Panc1 (cell line): ENCODE results near the gene CCDC197. TPM values are rescaled to one million over a fixed set of nuclear protein-coding genes. Genes with fewer than 3 reads are reported as not detected.

Source experiments
- ATAC-seq: fragments of 200-7000 bp; cut with Tn5 transposase; 2 replicates; pipeline ENCODE4 v1.9.1; 2020; ENCODE audit warnings: mild to moderate bottlenecking, moderate library complexity
- BruUV-seq: library from RNA; stranded (reverse); fragments of 400-500 nt; replicated peaks from 2 replicates; lab custom pipeline; 2021; lab: Mats Ljungman, UMichigan
- CTCF ChIA-PET: fragments of 300-600 bp; sonication (Branson Sonifier 250); formaldehyde crosslinking; loops from one replicate; lab custom pipeline; 2022; ENCODE audit warnings: antibody characterized with exemption; lab: Charles Lee
- POLR2A ChIA-PET: fragments of 300-600 bp; sonication (Branson Sonifier 250); formaldehyde crosslinking; loops from one replicate; lab custom pipeline; 2022; ENCODE audit warnings: antibody characterized with exemption; lab: Charles Lee
- DNase-seq: peaks from one replicate; pipeline ENCODE4 v3.0.0-alpha.2; 2010; ENCODE audit warnings: low read depth, low spot score
- H3K27ac ChIP-seq: 2 replicates; pipeline ENCODE4 v1.5.1; 2011; ENCODE audit warnings: mild to moderate bottlenecking, low read length, inconsistent platforms
- H3K27me3 ChIP-seq: fragments of 200-500 bp; sonication (Bioruptor generic); 2 replicates; pipeline ENCODE4 v1.6.0; 2014; ENCODE audit warnings: low read length, inconsistent platforms; ENCODE audit not compliant: control insufficient read depth, insufficient read depth
- H3K36me3 ChIP-seq: fragments of 200-500 bp; sonication (Bioruptor generic); 2 replicates; pipeline ENCODE4 v1.5.1; 2014; ENCODE audit warnings: inconsistent platforms, mild to moderate bottlenecking, low read length, moderate library complexity; ENCODE audit not compliant: control insufficient read depth, insufficient read depth
- H3K4me1 ChIP-seq: 2 replicates; pipeline ENCODE4 v1.5.1; 2011; ENCODE audit warnings: inconsistent platforms, mild to moderate bottlenecking, low read length, moderate library complexity; ENCODE audit not compliant: control insufficient read depth, insufficient read depth
- H3K4me3 ChIP-seq, 2 experiments: 2 replicates each; pipeline ENCODE4 v1.5.1; 2011 to 2012; ENCODE audit warnings: low read depth in 2 of 2, low read length in 2 of 2, mild to moderate bottlenecking in 2 of 2, inconsistent platforms in 1 of 2, moderate library complexity in 1 of 2
- H3K9me3 ChIP-seq: fragments of 200-500 bp; sonication (Bioruptor generic); 2 replicates; pipeline ENCODE4 v1.5.1; 2014; ENCODE audit warnings: low read depth, mild to moderate bottlenecking, inconsistent platforms, low read length, moderate library complexity; ENCODE audit not compliant: control insufficient read depth, insufficient read depth
- CTCF ChIP-seq: fragments of 450-650 bp; IDR thresholded peaks from 2 replicates; pipeline ENCODE4 v1.5.1; 2017; ENCODE audit warnings: mild to moderate bottlenecking
- POLR2AphosphoS5 ChIP-seq: IDR thresholded peaks from 2 replicates; pipeline ENCODE4 v1.6.1; 2012; ENCODE audit warnings: mild to moderate bottlenecking, low read depth, low read length, moderate library complexity
- SIN3A ChIP-seq: IDR thresholded peaks from 2 replicates; pipeline ENCODE4 v1.6.1; 2012; ENCODE audit warnings: low read depth, mild to moderate bottlenecking, low read length, moderate library complexity, borderline replicate concordance; ENCODE audit not compliant: insufficient read depth
- TCF7L2 ChIP-seq: IDR thresholded peaks from 2 replicates; pipeline ENCODE4 v1.6.1; 2011; ENCODE audit warnings: mild to moderate bottlenecking, low read depth, low read length, inconsistent platforms
- in situ Hi-C: cut with HindIII; loops from 2 replicates; pipeline ENCODE4 v1.10.0; 2016; ENCODE audit warnings: low sequenced_read_pairs, low pct_unique_long_range_greater_than_20kb
- intact Hi-C: fragments of 100-400 bp; cut with micrococcal nuclease; formaldehyde crosslinking; loops from one replicate; pipeline ENCODE4 v1.10.0; 2022; ENCODE audit not compliant: unreplicated experiment
- total RNA-seq: library from RNA; stranded (reverse); gene quantifications from one replicate; pipeline ENCODE4 v1.2.1, GENCODE V29; 2021; ENCODE audit not compliant: unreplicated experiment
- TF ChIP-seq, protein P1 (sequence below), 2 experiments: IDR thresholded peaks; 2 replicates each; pipeline ENCODE4 v1.6.1; 2011 to 2012; ENCODE audit warnings: low read depth in 2 of 2, control low read depth in 1 of 2, low read length in 1 of 2, mild to moderate bottlenecking in 1 of 2, moderate library complexity in 1 of 2; ENCODE audit not compliant: insufficient read depth in 1 of 2

The CCDC197 gene
- total RNA-seq, 1 experiment from 2014 or later, result not detected

- no TSS peak for BruUV-seq
- ATAC-seq (no peak), DNase-seq (no peak)
- Histone ChIP-seq H3K27me3 (no peaks in the 10 kb centered on the region), H3K36me3 (no peaks in the 10 kb centered on the region), H3K27ac (no peak overlapping the region), H3K4me3 (no peak overlapping the region), H3K9me3 (no peaks in the 10 kb centered on the region), H3K4me1 (peaks cover 21% of the 10 kb centered on the region)
- in situ Hi-C loops (no loop called here), intact Hi-C loops (no loop called here)
- TF ChIP-seq CTCF (no peak), SIN3A (no peak), TCF7L2 (no peak), POLR2AphosphoS5 (no peak)
- TF ChIP-seq, protein P1, sequence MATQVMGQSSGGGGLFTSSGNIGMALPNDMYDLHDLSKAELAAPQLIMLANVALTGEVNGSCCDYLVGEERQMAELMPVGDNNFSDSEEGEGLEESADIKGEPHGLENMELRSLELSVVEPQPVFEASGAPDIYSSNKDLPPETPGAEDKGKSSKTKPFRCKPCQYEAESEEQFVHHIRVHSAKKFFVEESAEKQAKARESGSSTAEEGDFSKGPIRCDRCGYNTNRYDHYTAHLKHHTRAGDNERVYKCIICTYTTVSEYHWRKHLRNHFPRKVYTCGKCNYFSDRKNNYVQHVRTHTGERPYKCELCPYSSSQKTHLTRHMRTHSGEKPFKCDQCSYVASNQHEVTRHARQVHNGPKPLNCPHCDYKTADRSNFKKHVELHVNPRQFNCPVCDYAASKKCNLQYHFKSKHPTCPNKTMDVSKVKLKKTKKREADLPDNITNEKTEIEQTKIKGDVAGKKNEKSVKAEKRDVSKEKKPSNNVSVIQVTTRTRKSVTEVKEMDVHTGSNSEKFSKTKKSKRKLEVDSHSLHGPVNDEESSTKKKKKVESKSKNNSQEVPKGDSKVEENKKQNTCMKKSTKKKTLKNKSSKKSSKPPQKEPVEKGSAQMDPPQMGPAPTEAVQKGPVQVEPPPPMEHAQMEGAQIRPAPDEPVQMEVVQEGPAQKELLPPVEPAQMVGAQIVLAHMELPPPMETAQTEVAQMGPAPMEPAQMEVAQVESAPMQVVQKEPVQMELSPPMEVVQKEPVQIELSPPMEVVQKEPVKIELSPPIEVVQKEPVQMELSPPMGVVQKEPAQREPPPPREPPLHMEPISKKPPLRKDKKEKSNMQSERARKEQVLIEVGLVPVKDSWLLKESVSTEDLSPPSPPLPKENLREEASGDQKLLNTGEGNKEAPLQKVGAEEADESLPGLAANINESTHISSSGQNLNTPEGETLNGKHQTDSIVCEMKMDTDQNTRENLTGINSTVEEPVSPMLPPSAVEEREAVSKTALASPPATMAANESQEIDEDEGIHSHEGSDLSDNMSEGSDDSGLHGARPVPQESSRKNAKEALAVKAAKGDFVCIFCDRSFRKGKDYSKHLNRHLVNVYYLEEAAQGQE (IDR thresholded peaks at IDR 0.05; ENCODE audit: insufficient read depth in 1 of 2, low read depth in 2 of 2, low read length in 1 of 2), result no peak
- ChIA-PET CTCF (interaction anchor here (0.6 kb wide), 1 partner anchor 21 kb away, joined by 3 read pairs; no protein-coding TSS in a partner anchor), POLR2A (no interaction called here)
These were observed 32.8 kb upstream of the CCDC197 start for GRCh38 chr14:93964281-93964680.

DNA sequence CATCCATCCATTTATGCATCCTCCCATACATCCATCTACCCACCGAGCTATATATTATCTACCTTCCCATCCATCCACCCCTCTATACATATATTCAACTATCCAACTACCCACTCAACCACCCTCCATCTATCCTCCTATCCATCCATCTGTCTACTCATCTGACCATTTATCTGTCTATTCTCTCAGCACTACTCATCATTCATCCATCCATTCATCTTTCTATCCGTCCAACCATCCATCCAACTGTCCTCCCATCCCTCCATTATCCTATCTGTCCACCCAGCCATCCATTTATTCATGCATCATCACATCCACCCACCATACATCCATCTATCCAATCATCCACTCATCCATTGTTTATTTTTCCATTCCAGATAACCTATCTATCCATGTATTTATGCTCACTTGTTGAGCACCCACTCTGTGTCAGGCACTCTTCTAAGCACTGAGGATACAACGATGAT, 32.2 kb upstream of the CCDC197 start:
- in situ Hi-C loops, result no loop called here
- no TSS peak for BruUV-seq
- no peak overlapping the region for H3K27ac ChIP-seq
- H3K4me1 ChIP-seq, result peaks cover 16% of the 10 kb centered on the region
- no peaks in the 10 kb centered on the region for H3K27me3 ChIP-seq
- no peaks in the 10 kb centered on the region for H3K36me3 ChIP-seq
- intact Hi-C loops, result no loop called here
- no peaks in the 10 kb centered on the region for H3K9me3 ChIP-seq
- POLR2A ChIA-PET, result no interaction called here
- TF ChIP-seq SIN3A, result no peak
- TF ChIP-seq, protein P1 (IDR thresholded peaks at IDR 0.05; ENCODE audit: insufficient read depth in 1 of 2, low read depth in 2 of 2, low read length in 1 of 2), result no peak
- no peak for TF ChIP-seq POLR2AphosphoS5
- no peak for TF ChIP-seq CTCF
- TF ChIP-seq TCF7L2, result no peak
- H3K4me3 ChIP-seq, result no peak overlapping the region
- no peak for DNase-seq
- ATAC-seq, result no peak
- CTCF ChIA-PET, result interaction anchor here (0.6 to 0.8 kb wide), 2 partner anchors 20 to 25 kb away, joined by 3 read pairs; no protein-coding TSS in a partner anchor
